SK-N-SH treated with all-trans-retinoic acid at 6 μM for 48 hours (cell line): ENCODE data around the gene PCMTD2.

Experiments used
- ARNTL ChIP-seq: fragments of 450-650 bp; formaldehyde crosslinking; IDR thresholded peaks from 2 replicates; pipeline ENCODE4 v1.5.0; 2020; ENCODE audit warnings: low read depth, mild to moderate bottlenecking, moderate library complexity, borderline replicate concordance
- OSR1 ChIP-seq: fragments of 250-450 bp; sonication (Bioruptor Pico); IDR thresholded peaks from 2 replicates; pipeline ENCODE4 v1.8.0; 2022; ENCODE audit warnings: moderate library complexity, mild to moderate bottlenecking, inconsistent platforms
- PPARA ChIP-seq: fragments of 250-450 bp; sonication (Bioruptor Pico); IDR thresholded peaks from 2 replicates; pipeline ENCODE4 v1.5.0; 2020; ENCODE audit warnings: mild to moderate bottlenecking, borderline replicate concordance
- RARB ChIP-seq: fragments of 250-450 bp; sonication (Bioruptor Pico); IDR thresholded peaks from 2 replicates; pipeline ENCODE4 v1.8.0; 2021; ENCODE audit warnings: mild to moderate bottlenecking, moderate library complexity
- ZFP30 ChIP-seq: fragments of 450-650 bp; formaldehyde crosslinking; IDR thresholded peaks from 2 replicates; pipeline ENCODE4 v1.5.0; 2022; ENCODE audit warnings: mild to moderate bottlenecking, moderate library complexity
- ZNF565 ChIP-seq: fragments of 450-650 bp; formaldehyde crosslinking; conservative IDR thresholded peaks from 2 replicates; pipeline ENCODE4 v1.5.0; 2020; ENCODE audit warnings: low read depth, mild to moderate bottlenecking, moderate library complexity
- ZNF70 ChIP-seq: fragments of 450-650 bp; formaldehyde crosslinking; IDR thresholded peaks from 2 replicates; pipeline ENCODE4 v1.5.0; 2020; ENCODE audit warnings: mild to moderate bottlenecking, moderate library complexity
- ZNF8 ChIP-seq: fragments of 450-650 bp; formaldehyde crosslinking; IDR thresholded peaks from 2 replicates; pipeline ENCODE4 v1.5.0; 2020; ENCODE audit warnings: mild to moderate bottlenecking, moderate library complexity
- TF ChIP-seq, protein P1 (sequence below): fragments of 250-450 bp; sonication (Bioruptor Pico); IDR thresholded peaks from 2 replicates; pipeline ENCODE4 v1.8.0; 2020; ENCODE audit warnings: mild to moderate bottlenecking, moderate library complexity, borderline replicate concordance

DNA sequence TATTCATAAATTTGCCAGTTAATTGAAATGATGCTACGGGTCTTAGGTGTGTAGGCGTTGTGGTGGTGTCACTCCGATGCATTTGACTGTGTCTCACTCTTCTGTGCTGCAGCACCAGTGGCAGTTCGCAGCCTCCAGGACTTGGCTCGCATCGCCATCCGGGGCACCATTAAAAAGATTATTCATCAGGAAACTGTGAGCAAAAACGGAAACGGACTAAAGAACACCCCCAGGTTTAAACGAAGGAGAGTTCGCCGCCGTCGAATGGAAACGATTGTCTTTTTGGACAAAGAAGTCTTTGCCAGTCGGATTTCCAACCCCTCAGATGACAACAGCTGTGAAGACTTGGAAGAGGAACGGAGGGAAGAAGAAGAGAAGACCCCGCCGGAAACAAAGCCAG is 17.6 kb downstream of the PCMTD2 start:
- no peak for TF ChIP-seq OSR1
- no peak for TF ChIP-seq PPARA (CRISPR knock-in tag)
- no peak for TF ChIP-seq ARNTL (CRISPR knock-in tag)
- no peak for TF ChIP-seq ZNF70 (CRISPR knock-in tag)
- TF ChIP-seq ZFP30, result no peak
- no peak for TF ChIP-seq RARB (CRISPR knock-in tag)
- no peak for TF ChIP-seq ZNF8 (CRISPR knock-in tag)
- TF ChIP-seq, protein P1, sequence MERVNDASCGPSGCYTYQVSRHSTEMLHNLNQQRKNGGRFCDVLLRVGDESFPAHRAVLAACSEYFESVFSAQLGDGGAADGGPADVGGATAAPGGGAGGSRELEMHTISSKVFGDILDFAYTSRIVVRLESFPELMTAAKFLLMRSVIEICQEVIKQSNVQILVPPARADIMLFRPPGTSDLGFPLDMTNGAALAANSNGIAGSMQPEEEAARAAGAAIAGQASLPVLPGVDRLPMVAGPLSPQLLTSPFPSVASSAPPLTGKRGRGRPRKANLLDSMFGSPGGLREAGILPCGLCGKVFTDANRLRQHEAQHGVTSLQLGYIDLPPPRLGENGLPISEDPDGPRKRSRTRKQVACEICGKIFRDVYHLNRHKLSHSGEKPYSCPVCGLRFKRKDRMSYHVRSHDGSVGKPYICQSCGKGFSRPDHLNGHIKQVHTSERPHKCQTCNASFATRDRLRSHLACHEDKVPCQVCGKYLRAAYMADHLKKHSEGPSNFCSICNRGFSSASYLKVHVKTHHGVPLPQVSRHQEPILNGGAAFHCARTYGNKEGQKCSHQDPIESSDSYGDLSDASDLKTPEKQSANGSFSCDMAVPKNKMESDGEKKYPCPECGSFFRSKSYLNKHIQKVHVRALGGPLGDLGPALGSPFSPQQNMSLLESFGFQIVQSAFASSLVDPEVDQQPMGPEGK, result no peak
- no peak for TF ChIP-seq ZNF565
